HG02610 (cell line): Measurements from ENCODE around the gene OSR1.
"Not testable (repeated sequence)": the region's sequence is repeated elsewhere in the genome, so short reads cannot be mapped to it uniquely, and the experiment has no call there.

Experiments
- ATAC-seq: cut with Tn5 transposase; IDR thresholded peaks from one replicate; pipeline ENCODE4 v1.9.1; 2021; ENCODE audit warnings: mild to moderate bottlenecking, moderate library complexity; ENCODE audit not compliant: unreplicated experiment

The OSR1 gene

GRCh38 chr2:19358242-19359020, at the start of gene OSR1:
Gene OSR1, minus strand, starts transcription at chr2:19358623. Its CDS starts 4,818 bp downstream, at chr2:19353805.
- ATAC-seq, result no peak

GRCh38 chr2:19403785-19404184, 45.4 kb upstream of the OSR1 start:
- ATAC-seq, result no peak

GRCh38 chr2:19392191-19392590, 33.8 kb upstream of the OSR1 start:
- no peak for ATAC-seq

GRCh38 chr2:19389469-19389868, 31.0 kb upstream of the OSR1 start:
- not testable (repeated sequence) for ATAC-seq

GRCh38 chr2:19380532-19380931, 22.1 kb upstream of the OSR1 start:
- no peak for ATAC-seq

- ATAC-seq, result no peak
Observed at GRCh38 chr2:19378939-19379338, 20.5 kb upstream of the OSR1 start.

GRCh38 chr2:19377717-19378116, 19.3 kb upstream of the OSR1 start:
- ATAC-seq, result no peak

- no peak for ATAC-seq
Observed at GRCh38 chr2:19373352-19373751, 14.9 kb upstream of the OSR1 start.

GRCh38 chr2:19371996-19372582, 13.7 kb upstream of the OSR1 start:
- no peak for ATAC-seq

GRCh38 chr2:19369341-19369955, 11.0 kb upstream of the OSR1 start:
- ATAC-seq, result no peak

- no peak for ATAC-seq
Observed at GRCh38 chr2:19368760-19369159, 10.3 kb upstream of the OSR1 start.

- ATAC-seq, result no peak
Observed at GRCh38 chr2:19367326-19367725, 8.9 kb upstream of the OSR1 start.

GRCh38 chr2:19365126-19365525, 6.7 kb upstream of the OSR1 start:
- ATAC-seq, result no peak

GRCh38 chr2:19364014-19364413, 5.6 kb upstream of the OSR1 start:
- no peak for ATAC-seq

GRCh38 chr2:19363474-19363778, 5.0 kb upstream of the OSR1 start:
- ATAC-seq, result no peak

GRCh38 chr2:19362755-19363473, 4.5 kb upstream of the OSR1 start:
- peak; percentile 40 for ATAC-seq

- peak; percentile 32 for ATAC-seq
Observed at GRCh38 chr2:19362094-19362754, 3.8 kb upstream of the OSR1 start.

GRCh38 chr2:19361325-19361990, 3.0 kb upstream of the OSR1 start:
- no peak for ATAC-seq

- no peak for ATAC-seq
Observed at GRCh38 chr2:19360966-19361321, 2.5 kb upstream of the OSR1 start.

GRCh38 chr2:19360266-19360965, 2.0 kb upstream of the OSR1 start:
- ATAC-seq, result no peak
